H7 (cell line): Measurements from ENCODE around the gene ANKLE1. TPM values are rescaled to one million over a fixed set of nuclear protein-coding genes. Genes with fewer than 3 reads are reported as not detected.

Source experiments
- DNase-seq: peaks from one replicate; pipeline ENCODE4 v3.0.0; 2012
- H3K27me3 ChIP-seq: 2 replicates; pipeline ENCODE4 v1.6.0; 2011; ENCODE audit warnings: mild to moderate bottlenecking, low read length; ENCODE audit not compliant: control insufficient read depth, insufficient read depth
- H3K36me3 ChIP-seq: replicated peaks from 2 replicates; pipeline ENCODE4 v1.5.1; 2011; ENCODE audit warnings: low read length; ENCODE audit not compliant: control insufficient read depth, insufficient read depth
- H3K4me3 ChIP-seq: 2 replicates; pipeline ENCODE4 v1.5.1; 2011; ENCODE audit warnings: low read depth, mild to moderate bottlenecking, control low read depth, low read length, moderate library complexity; ENCODE audit not compliant: insufficient read depth
- total RNA-seq: library from RNA; depleted of rRNA; stranded (reverse); fragments of >200 nt; shearing (Covaris generic); gene quantifications from 2 replicates; pipeline ENCODE4 v1.2.3, GENCODE V29; 2014

The ANKLE1 gene
- total RNA-seq, 1 experiment from 2014 or later = 18.0 TPM

GRCh38 chr19:17304386-17305215 lies 22.9 kb downstream of the ANKLE1 start:
- DNase-seq = no peak
- Histone ChIP-seq H3K4me3 (no peak overlapping the region), H3K27me3 (no peaks in the 10 kb centered on the region), H3K36me3 (no peaks in the 10 kb centered on the region)

GRCh38 chr19:17305216-17305516 lies 23.5 kb downstream of the ANKLE1 start:
- H3K4me3 ChIP-seq = 0 out of 2 replicates have a peak overlapping the region, but pooled peaks have one; percentile 10
- no peaks in the 10 kb centered on the region for H3K27me3 ChIP-seq
- no peak for DNase-seq
- H3K36me3 ChIP-seq = no peaks in the 10 kb centered on the region

DNA sequence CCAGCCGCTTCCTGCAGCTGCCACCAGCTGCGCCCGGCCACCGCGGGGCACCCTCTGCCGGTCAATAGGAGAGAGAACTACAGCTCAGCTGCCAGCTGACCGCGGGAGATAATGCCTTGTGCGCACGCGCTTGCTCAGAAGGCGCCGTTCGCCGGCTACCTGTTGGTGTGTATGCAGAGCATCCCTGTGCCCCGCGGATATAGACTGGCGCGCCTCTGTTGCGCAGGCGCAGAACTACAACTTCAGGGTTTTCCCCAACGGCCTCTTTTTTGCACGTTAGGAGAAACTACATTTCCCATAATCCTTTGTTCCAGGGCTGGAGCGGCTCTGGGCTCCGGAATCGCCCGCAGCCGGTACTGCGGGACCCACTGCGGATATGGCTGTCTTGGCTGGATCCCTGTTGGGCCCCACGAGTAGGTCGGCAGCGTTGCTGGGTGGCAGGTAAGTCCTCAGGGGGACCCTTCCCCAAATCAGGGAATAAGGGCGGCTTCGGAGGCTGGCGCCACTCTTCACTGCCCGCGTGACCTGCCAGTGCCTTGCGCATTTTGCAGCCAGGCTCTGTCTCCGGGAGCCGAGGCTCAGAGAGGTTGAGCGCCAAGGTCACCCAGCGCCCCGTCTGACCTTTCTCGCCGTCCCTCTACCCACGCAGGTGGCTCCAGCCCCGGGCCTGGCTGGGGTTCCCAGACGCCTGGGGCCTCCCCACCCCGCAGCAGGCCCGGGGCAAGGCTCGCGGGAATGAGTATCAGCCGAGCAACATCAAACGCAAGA lies 24.0 kb downstream of the ANKLE1 start, which contains the start of gene MRPL34:
TSS of gene MRPL34 (plus strand) at position 356 of the 768 bp plus-strand sequence. CDS start at position 377, 21 bp downstream.
- peak within 1 kb of the TSS; percentile 90 for H3K4me3 ChIP-seq

GRCh38 chr19:17306285-17306714 lies 24.6 kb downstream of the ANKLE1 start:
- no peak for DNase-seq
- H3K27me3 ChIP-seq = no peaks in the 10 kb centered on the region
- no peaks in the 10 kb centered on the region for H3K36me3 ChIP-seq
- peak overlapping the region; percentile 90 for H3K4me3 ChIP-seq

More for the DNA sequence above, 24.0 kb downstream of the ANKLE1 start, which contains the start of gene MRPL34:
- H3K27me3 ChIP-seq = no peaks in the 10 kb centered on the region
- H3K36me3 ChIP-seq = no peaks in the 10 kb centered on the region
- DNase-seq = peak; percentile 94

GRCh38 chr19:17307876-17308377 lies 26.2 kb downstream of the ANKLE1 start:
- no peak for DNase-seq
- no peaks in the 10 kb centered on the region for H3K27me3 ChIP-seq
- H3K36me3 ChIP-seq = no peaks in the 10 kb centered on the region; the same call in 1 of the 2 replicates
- no peak overlapping the region for H3K4me3 ChIP-seq

DNA sequence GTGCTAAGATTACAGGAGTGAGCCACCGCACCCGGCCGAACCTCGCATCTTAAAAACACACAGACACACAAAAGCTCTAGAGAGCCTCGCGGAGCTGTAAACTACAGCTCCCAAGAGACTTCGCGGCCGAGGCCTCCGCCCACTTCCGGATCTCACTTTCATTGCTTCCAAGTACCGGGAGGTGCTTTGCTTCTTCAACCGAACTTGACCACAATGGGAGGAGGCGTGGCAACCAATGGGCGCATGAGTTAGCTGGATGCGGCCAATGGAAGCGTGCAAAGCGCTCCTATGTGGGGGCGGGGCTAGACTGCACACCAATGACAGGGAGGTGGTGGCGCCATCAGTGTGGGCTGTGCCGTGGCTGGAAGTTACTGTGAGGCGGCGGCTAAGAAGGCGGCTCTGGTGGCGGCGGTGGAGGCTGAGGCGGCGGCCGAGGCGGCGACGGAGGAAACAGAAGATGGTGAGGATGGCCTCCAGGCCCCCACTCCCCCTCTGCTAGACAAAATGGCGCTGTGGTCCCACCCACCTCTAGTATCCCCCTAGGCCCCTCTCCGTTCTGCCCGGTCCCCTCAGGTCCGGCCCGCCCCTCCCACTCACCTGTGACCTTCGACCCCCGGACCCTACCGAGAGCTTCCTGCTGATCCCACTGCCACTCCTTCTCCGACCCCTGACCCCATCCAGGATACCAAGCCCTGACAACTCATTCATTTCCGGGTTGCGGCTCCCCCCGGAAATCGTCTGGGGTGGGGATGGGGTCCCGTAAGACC lies 27.7 kb downstream of the ANKLE1 start, which contains the start of gene DDA1:
TSS of gene DDA1 (plus strand) at position 366 of the 767 bp plus-strand sequence. CDS start at position 458, 92 bp downstream.
- Histone ChIP-seq H3K4me3 (peak within 1 kb of the TSS; percentile 96), H3K27me3 (no peaks in the 10 kb centered on the region), H3K36me3 (peaks cover 3% of the 10 kb centered on the region)
- peak; percentile 99 for DNase-seq

- Histone ChIP-seq H3K36me3 (peaks cover 6% of the 10 kb centered on the region), H3K4me3 (peak overlapping the region; percentile 96), H3K27me3 (no peaks in the 10 kb centered on the region)
- no peak for DNase-seq
These were observed 28.3 kb downstream of the ANKLE1 start for GRCh38 chr19:17309965-17310461.

DNA sequence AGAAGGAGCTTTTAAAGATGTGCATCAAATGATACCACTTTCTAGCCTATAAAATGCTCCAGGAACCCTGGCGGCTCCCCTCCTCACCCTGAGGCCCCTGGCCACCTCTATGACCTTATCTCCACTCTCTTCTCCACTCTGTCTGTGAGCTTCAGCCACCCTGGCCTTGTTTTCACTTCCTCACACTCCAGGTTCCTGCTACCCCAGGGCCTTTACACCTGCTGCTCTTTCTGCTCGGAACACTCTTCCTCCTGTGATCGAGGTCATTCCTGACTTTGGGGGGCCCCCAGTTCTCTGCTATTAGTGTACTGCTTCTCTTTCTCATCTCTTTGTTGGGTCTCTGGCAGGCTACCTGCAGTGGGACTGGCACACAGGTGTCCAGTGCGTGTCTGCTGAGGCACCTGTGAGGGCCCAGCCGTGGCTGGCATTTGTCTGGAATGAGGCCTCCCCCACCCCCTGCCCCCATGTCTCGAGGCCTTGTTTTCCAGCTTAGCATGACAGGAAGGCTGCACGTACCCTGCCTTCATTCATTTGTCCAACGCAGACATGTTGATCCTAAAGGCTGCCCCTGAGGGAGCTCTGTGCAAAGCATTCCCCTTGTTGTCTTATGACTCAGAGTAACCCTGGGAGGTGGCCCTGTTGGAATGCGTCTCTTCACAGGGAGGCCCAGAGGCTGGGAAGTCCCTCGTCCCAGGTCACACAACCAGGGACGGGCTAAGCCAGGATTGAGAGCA lies 29.9 kb downstream of the ANKLE1 start:
- Histone ChIP-seq H3K4me3 (no peak overlapping the region), H3K27me3 (no peaks in the 10 kb centered on the region), H3K36me3 (peaks cover 11% of the 10 kb centered on the region)
- no peak for DNase-seq

- Histone ChIP-seq H3K27me3 (no peaks in the 10 kb centered on the region), H3K4me3 (no peak overlapping the region), H3K36me3 (peaks cover 11% of the 10 kb centered on the region)
- no peak for DNase-seq
These were observed 30.8 kb downstream of the ANKLE1 start for GRCh38 chr19:17312189-17313113.

DNA sequence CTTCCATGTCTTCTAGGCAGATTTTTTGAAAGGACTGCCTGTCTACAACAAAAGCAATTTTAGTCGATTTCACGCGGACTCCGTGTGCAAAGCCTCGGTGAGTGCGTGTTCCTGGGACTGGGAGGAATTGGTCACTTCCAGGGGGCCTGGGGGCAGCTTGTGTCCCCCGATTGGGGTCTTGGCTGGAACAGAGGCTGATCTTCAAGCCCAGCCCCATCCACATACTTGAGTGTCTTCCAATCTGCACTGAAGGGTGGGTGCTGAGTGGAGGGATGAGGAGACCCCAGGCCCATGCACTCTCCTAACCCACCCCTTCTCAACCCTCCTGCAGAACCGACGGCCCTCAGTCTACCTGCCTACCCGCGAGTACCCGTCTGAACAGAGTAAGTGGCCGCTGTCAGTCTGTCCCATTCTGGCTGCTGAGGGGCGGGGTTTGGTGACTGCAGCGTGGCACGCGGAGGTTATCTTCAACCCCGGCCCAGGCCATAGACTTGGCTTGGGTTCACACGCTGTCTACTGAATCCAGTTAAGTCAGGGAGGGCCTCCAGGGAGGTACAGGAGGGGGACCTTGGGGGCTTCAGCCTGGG lies 32.4 kb downstream of the ANKLE1 start:
- no peak for DNase-seq
- H3K4me3 ChIP-seq = no peak overlapping the region
- peaks cover 11% of the 10 kb centered on the region for H3K36me3 ChIP-seq
- no peaks in the 10 kb centered on the region for H3K27me3 ChIP-seq

- Histone ChIP-seq H3K36me3 (peaks cover 13% of the 10 kb centered on the region), H3K27me3 (no peaks in the 10 kb centered on the region), H3K4me3 (no peak overlapping the region)
- DNase-seq = no peak
These were observed 37.3 kb downstream of the ANKLE1 start for GRCh38 chr19:17318966-17319365.

DNA sequence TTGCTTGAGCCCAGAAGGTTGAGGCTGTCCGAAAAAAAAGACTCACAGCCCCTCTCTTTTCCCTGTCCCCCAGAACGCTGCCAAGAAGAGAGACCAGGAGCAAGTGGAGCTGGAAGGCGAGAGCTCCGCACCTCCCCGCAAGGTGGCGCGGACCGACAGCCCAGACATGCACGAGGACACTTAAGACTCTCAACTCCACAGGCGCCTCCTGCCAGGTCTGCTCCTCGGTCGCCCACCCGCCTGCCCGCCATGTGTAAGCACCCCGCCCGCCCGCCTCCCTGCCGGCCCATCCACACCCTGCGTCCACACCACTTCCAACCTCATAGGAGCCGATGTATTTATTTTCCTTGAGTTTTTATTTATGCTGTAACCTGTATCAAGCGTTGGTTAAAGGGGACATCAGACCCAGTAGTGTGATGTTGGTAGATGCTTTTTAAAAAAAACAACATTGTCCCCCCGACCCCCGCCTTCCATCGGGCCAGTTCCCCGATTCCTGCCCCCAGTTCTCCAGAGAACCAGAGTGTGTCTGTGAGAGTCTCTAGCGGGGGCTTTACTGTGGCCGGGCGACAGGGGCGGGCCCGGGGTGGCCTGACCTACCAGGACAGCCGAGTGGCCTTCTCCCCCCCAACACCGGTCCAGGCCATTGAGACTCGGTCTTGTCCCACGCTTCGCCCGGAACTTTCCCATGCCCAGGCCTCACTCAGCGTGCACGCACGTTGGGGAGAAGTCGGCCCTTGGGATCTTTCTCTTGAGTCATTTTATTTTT lies 38.0 kb downstream of the ANKLE1 start:
- H3K27me3 ChIP-seq = no peaks in the 10 kb centered on the region
- peak; percentile 26 for DNase-seq
- H3K36me3 ChIP-seq = peaks cover 11% of the 10 kb centered on the region
- no peak overlapping the region for H3K4me3 ChIP-seq
